Stimulated activated CD4-positive, alpha-beta T cell treated with anti-CD3 and anti-CD28 coated beads, TNF-alpha, amount 100 ng/mL, for 1 hour (primary cell): ENCODE data around the gene NAPB.

Experiments used
- DNase-seq, 3 donors: peaks; one replicate each; pipeline ENCODE4 v3.0.0-alpha.2; 2020; ENCODE audit warnings: low read depth in 3 of 3, low spot score in 1 of 3

The NAPB gene

DNA sequence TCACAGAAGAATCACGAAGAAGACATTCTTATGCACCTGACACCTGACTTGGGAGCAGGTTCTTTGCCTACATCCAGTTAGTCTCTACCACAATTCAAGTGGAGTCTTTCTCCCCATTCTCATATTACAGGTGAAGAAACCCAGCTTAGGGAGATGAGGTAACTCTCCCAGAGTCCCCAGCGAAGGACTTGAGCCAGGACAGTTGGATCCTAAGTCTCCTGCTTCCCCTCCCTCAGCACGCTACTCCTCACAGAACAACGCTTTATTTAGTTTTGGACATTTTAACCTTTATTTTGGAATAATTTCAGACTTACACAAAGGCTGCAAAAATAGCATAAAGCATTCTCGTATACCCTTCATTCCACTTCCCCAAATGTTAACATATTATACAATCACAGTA is 17.4 kb upstream of the NAPB start:
- DNase-seq = no peak

- no peak for DNase-seq
Measured at GRCh38 chr20:23437126-23437899, 16.0 kb upstream of the NAPB start.

GRCh38 chr20:23436681-23437080 is 15.4 kb upstream of the NAPB start:
- no peak for DNase-seq

DNA sequence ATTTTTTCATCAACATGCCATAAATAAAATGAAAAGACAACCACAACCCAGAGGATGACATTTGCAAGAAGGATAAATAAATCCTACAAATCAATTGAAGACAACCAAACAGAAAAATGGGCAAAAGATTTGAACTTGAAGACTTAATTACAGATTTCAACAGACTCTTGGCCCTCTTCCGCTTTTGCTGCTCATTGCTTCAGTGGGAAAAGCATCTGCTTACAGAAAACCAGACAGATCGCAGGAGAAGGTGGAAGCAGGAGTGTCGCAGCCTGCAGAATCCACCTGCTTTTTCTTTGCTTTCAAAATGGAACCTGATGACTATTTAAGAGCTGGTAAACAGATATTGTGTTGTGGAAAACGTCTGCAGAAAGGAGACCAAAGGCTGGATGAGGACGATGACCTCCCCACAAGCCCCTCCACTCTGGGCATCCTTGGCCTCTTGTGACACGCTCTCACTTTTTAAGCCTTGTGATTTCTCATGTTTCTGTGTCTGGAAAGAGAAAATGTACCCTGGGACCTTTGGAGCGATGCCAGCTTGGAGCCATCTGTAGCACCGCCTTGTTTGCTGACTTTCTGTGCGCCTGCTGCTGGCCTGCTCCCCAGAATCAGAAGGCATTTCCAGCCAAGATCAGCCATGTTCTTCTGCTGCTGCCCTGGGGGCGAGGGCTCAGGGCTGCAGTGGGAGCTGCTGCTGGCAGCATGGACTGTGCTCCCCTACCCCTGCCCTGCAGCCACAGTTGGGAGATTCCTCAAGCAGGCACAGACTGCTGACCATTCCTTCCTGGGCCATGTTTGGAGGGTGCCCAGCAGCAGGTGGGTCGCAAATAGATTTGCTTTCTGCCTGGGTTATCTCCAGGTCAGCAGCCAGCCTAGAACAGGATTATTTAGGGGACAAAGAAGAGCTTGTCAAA is 14.6 kb upstream of the NAPB start:
- DNase-seq = no peak

DNA sequence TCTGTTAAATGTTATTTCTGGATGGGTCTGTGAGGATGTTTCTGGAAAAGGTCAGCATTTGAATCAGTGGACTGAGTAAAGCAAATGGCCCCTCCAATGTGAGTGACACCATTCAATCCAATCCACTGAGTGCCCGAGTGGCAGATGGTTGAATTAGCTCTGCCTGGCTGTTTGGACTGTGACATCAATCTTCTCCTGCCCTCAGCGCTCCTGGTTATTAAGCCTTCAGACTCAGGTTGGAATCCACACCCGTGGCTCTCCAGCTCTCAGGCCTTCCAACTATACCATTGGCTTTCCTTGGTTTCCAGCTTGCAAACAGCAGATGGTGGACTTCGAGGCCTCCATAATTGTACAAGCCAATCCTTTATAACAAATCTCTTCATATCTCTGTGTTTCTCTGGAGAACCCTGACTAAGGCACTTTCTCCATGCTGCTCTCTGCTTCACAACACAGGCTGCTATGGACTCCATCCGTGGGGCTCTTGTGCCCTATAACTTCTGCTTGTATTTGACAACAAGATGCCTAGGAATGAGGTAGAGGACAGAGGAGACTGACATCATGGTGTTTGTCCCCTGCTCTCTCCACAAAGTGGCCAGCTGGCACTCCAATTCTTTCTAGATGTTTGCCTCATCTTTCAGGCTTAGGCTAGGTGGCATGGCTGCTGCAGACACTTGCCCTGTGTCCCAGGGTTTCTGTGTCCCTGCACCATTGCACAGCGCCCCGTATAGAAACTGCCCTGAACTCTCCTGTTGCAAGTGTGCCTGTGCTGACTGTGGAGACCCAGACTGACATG is 13.4 kb upstream of the NAPB start:
- DNase-seq = no peak

DNA sequence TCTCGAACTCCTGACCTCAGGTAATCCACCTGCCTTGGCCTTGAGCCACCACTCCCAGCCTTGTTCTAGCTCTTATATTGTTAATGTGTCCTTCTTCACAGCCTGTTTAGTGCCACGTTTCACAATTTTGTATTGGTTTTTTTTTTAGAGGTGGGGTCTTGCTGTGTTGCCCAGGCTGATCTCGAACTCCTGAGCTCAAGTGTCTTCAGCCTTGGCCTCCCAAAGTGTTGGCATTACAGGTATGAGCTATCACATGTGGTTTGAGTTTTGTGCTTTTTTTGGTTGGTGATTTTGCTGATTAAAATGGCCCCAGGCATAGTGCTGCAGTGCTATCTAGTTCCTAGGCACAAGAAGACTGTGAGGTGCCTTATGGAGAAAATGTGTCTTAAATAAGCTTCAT is 12.3 kb upstream of the NAPB start:
- DNase-seq = no peak

DNA sequence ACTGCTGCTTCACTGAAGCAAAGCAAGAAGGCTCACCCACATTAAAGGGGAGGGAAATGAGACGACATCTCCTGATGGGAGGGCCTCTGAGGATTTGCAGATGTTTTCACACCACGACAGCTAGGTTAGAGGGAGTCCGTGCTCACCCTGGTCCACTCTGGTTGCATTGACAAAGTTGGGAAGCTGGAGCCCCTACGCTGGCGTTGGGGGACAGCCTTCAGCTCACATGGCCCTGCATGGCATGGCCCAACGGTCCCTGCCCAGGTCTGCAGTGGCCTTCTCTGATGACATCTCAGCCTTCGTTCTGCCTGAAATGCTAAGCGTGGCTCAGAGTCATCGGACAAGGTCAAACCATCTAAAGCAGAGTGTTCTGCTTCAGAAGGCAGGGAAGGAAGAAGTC is 3.8 kb upstream of the NAPB start:
- no peak for DNase-seq

GRCh38 chr20:23419995-23420901 is 1.0 kb downstream of the NAPB start:
- DNase-seq = peak in 1 of 3 donors; percentile 46

GRCh38 chr20:23419657-23419994 is 1.7 kb downstream of the NAPB start:
- no peak for DNase-seq

GRCh38 chr20:23417861-23418260 is 3.4 kb downstream of the NAPB start:
- no peak for DNase-seq

DNA sequence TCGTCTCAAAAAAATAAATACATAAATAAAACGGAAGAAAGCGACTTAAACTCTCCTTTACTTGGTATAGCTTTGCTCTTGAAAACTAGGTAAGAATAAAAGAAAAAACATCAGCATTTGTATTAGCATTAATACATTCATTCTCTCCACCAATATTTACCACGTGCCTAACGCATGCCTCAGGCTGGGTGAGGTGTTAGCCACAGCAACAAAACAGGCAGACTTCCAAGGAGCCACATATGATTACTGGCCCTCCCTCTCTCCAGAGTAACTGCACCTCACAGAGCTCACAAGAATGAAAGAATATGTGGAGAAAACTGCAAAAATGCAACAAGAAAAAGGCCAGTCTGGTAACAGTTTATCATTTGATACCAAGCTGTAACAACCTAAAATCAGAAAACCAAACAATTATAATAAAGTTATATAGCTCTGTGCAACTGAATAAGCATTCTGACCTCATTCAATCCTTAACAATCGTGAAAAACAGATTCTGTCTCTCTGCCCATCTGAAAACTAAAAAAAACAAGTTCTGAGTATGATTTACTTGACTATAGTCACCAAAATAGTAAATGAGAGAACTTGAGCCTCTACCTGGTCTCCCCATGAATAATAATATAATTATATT is 5.2 kb downstream of the NAPB start:
- no peak for DNase-seq

DNA sequence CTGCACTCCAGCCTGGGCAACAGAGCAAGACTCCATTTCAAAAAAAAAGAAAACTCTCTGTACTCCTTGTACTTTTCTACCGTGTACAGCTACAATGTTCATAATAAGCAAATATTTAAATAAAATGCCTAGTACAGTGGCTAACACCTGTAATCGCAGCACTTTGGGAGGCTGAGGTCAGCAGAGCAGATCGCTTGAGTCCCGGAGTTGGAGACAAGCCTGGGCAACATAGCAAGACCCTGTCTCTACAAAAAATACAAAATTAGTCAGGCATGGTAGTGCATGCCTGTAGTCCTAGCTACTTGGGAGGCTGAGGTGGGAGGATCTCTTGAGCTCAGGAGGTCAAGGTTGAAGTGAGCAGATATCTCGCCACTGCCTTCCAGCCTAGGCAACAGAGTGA is 5.7 kb downstream of the NAPB start:
- DNase-seq = no peak

GRCh38 chr20:23414526-23415188 is 6.6 kb downstream of the NAPB start:
- DNase-seq = no peak

DNA sequence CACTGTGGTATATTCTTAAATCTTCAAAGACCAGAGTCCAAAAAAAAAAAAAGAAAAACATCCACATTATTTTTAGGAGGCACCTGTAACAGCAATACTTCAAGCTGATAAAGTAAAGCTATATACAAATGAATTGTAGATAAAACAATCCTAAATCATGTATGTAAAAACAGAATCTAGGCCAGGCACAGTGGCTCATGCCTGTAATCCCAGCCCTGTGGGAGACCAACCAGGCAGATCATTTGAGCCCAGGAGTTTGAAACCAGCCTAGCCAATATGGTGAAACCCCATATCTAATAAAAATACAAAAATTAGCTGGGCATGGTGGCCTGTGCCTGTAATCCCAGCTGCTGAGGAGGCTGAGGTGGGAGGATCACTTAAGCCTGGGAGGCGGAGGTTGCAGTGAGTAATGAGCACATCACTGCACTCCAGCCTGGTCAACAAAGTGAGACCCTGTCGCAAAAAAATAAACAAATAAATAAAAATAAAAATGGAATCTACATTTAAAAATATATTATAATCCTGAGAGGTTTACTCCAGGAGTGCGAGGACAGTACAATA is 7.3 kb downstream of the NAPB start:
- DNase-seq = no peak

DNA sequence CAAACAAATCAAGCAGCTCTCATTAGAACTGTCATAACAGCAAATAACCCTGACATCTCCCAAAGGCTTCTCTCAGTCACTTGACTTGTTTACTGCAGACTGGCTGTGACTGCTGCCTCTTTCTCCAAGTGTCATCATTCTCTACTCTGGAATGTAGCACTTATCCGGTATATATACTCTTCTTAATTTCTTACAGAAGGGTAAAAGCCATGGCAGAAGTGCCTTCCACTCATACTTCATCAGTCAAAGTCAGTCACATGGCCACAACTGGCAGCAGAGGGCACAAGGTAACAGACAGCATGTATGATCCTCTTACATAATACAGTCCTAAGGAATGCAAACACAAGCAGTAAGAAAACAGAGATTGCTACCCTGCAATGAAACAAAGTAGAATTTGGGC is 9.3 kb downstream of the NAPB start:
- no peak for DNase-seq

GRCh38 chr20:23410916-23411695 is 10.2 kb downstream of the NAPB start:
- DNase-seq = no peak

GRCh38 chr20:23409800-23410199 is 11.5 kb downstream of the NAPB start:
- DNase-seq = no peak

GRCh38 chr20:23408957-23409356 is 12.3 kb downstream of the NAPB start:
- no peak for DNase-seq
